Measurements from ENCODE around the gene GNPTAB. TPM values are rescaled to one million over a fixed set of nuclear protein-coding genes. Genes with fewer than 3 reads are reported as not detected.

Gene GNPTAB
- total RNA-seq, 1 experiment from 2014 or later: 21.0 TPM

DNA sequence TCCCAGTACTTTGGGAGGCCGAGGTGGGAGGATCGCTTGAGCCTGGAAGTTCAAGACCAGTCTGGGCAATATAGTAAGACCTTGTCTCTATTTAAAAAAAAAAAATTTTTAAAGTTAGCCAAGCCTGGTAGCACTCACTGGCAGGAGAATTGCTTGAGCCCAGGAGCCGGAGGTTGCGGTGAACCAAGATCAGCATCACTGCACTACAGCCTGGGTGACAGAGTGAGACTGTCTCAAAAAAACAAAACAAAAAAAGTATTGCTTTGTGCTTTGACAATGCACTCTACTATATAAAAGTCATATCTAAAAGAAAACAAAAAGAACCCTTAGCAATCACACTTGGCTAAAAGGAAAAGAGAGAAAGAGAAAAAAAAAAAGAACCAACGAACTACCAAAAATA, 26.8 kb downstream of the GNPTAB start:
- TF ChIP-seq, protein P1, sequence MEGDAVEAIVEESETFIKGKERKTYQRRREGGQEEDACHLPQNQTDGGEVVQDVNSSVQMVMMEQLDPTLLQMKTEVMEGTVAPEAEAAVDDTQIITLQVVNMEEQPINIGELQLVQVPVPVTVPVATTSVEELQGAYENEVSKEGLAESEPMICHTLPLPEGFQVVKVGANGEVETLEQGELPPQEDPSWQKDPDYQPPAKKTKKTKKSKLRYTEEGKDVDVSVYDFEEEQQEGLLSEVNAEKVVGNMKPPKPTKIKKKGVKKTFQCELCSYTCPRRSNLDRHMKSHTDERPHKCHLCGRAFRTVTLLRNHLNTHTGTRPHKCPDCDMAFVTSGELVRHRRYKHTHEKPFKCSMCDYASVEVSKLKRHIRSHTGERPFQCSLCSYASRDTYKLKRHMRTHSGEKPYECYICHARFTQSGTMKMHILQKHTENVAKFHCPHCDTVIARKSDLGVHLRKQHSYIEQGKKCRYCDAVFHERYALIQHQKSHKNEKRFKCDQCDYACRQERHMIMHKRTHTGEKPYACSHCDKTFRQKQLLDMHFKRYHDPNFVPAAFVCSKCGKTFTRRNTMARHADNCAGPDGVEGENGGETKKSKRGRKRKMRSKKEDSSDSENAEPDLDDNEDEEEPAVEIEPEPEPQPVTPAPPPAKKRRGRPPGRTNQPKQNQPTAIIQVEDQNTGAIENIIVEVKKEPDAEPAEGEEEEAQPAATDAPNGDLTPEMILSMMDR (conservative IDR thresholded peaks at IDR 0.05; ENCODE audit: low read depth, low read length): no peak
- TF ChIP-seq EZH2phosphoT487 (IDR thresholded peaks at IDR 0.05; ENCODE audit: borderline replicate concordance, low read length): no peak
- no peak for TF ChIP-seq EZH2 (IDR thresholded peaks at IDR 0.05; ENCODE audit: low read length, unreplicated experiment)
- DNase-seq (no peak), ATAC-seq (no peak)
- BruUV-seq (replicated peaks): no TSS peak
- H3K27me3 ChIP-seq (ENCODE audit: low read length): no peaks in the 10 kb centered on the region
- no peaks in the 10 kb centered on the region for H3F3A ChIP-seq (ENCODE audit: low read length, unreplicated experiment)
- no peaks in the 10 kb centered on the region for H4K20me1 ChIP-seq (ENCODE audit: low read length)
- H3K4me1 ChIP-seq (ENCODE audit: insufficient read depth, low read length): no peaks in the 10 kb centered on the region
- CTCF ChIA-PET: no interaction called here
- no peak overlapping the region for H3K4me3 ChIP-seq (ENCODE audit: low read length)
- H3K4me2 ChIP-seq (ENCODE audit: low read length): no peak overlapping the region
- intact Hi-C loops (cut with micrococcal nuclease): no loop called here
- no peaks in the 10 kb centered on the region for H3K9me3 ChIP-seq (ENCODE audit: low read length)
- POLR2A ChIA-PET (ENCODE audit: unreplicated experiment): no interaction called here
- H3K9me2 ChIP-seq (replicated peaks; ENCODE audit: low read length): no peaks in the 10 kb centered on the region
- no peak overlapping the region for H3K27ac ChIP-seq (ENCODE audit: low read length)
- no peaks in the 10 kb centered on the region for H3K36me3 ChIP-seq (ENCODE audit: low read depth, low read length)
- H3K79me2 ChIP-seq (ENCODE audit: low read length): no peaks in the 10 kb centered on the region
- no peak overlapping the region for H3K9ac ChIP-seq (ENCODE audit: low read length)
- H2AFZ ChIP-seq (ENCODE audit: low read length): no peak overlapping the region

DNA sequence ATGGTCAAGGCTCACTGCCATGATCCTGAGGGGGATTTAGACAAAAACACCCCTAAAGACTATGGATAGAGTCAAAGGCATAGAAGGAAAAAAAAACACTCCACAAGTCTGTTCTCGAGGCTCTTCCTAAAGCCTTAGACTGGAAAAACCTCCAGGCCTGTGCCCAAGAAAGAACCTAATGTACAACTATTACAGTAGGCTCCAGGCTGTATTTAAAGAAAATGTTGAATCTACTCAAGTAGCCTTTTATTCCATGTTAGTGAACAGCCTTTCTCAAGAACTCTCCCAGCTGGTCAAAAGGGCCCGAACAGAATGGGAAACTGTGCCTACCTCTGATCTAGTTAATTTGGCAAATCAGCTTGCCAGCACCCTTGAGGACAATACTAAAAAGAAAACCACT, 28.3 kb downstream of the GNPTAB start:
- CTCF ChIA-PET: interaction anchor here (1.1 kb wide), 1 partner anchor 29 kb away, joined by 4 read pairs; no protein-coding TSS in a partner anchor
- no TSS peak for BruUV-seq (replicated peaks)

DNA sequence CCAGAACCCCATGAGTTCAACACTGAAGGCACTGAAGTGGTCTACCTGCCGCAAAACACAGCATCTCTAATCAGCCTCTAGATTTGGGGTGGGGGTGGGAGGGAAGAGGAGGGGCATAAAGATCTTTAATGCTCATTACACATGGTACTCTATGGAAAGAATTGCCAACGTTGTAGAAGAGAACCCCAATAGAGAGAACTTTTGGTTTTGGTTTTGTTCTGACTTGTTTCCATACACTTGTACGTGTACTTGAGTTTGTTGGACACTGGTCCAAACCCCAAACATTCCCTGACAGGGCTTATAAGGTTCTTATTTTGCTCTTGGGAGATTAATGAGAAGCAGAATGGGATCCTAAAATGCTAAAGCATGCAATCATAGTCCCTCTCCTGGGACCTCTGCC, 31.0 kb downstream of the GNPTAB start:
- Histone ChIP-seq H3K9me2 (replicated peaks; ENCODE audit: low read length) (no peaks in the 10 kb centered on the region), H3K27ac (ENCODE audit: low read length) (no peak overlapping the region), H3K27me3 (ENCODE audit: low read length) (no peaks in the 10 kb centered on the region), H3K79me2 (ENCODE audit: low read length) (no peaks in the 10 kb centered on the region), H2AFZ (ENCODE audit: low read length) (no peak overlapping the region), H3F3A (ENCODE audit: low read length, unreplicated experiment) (no peaks in the 10 kb centered on the region), H3K36me3 (ENCODE audit: low read depth, low read length) (no peaks in the 10 kb centered on the region), H3K4me1 (ENCODE audit: insufficient read depth, low read length) (no peaks in the 10 kb centered on the region), H3K9ac (ENCODE audit: low read length) (no peak overlapping the region), H4K20me1 (ENCODE audit: low read length) (no peaks in the 10 kb centered on the region), H3K4me2 (ENCODE audit: low read length) (no peak overlapping the region), H3K9me3 (ENCODE audit: low read length) (no peaks in the 10 kb centered on the region), H3K4me3 (ENCODE audit: low read length) (no peak overlapping the region)
- BruUV-seq (replicated peaks): no TSS peak
- TF ChIP-seq EZH2 (IDR thresholded peaks at IDR 0.05; ENCODE audit: low read length, unreplicated experiment): no peak
- no peak for TF ChIP-seq EZH2phosphoT487 (IDR thresholded peaks at IDR 0.05; ENCODE audit: borderline replicate concordance, low read length)
- TF ChIP-seq, protein P1 (conservative IDR thresholded peaks at IDR 0.05; ENCODE audit: low read depth, low read length): no peak
- DNase-seq (no peak), ATAC-seq (no peak)
- CTCF ChIA-PET: no interaction called here
- POLR2A ChIA-PET (ENCODE audit: unreplicated experiment): no interaction called here
- intact Hi-C loops (cut with micrococcal nuclease): no loop called here

More for the DNA sequence above, 28.3 kb downstream of the GNPTAB start:
- no peak overlapping the region for H3K9ac ChIP-seq (ENCODE audit: low read length)
- H3K27ac ChIP-seq (ENCODE audit: low read length): no peak overlapping the region
- no peak for TF ChIP-seq EZH2 (IDR thresholded peaks at IDR 0.05; ENCODE audit: low read length, unreplicated experiment)
- TF ChIP-seq, protein P1 (conservative IDR thresholded peaks at IDR 0.05; ENCODE audit: low read depth, low read length): no peak
- no peak for TF ChIP-seq EZH2phosphoT487 (IDR thresholded peaks at IDR 0.05; ENCODE audit: borderline replicate concordance, low read length)
- H3K4me2 ChIP-seq (ENCODE audit: low read length): no peak overlapping the region
- no peaks in the 10 kb centered on the region for H3K36me3 ChIP-seq (ENCODE audit: low read depth, low read length)
- no peaks in the 10 kb centered on the region for H3K79me2 ChIP-seq (ENCODE audit: low read length)
- no peaks in the 10 kb centered on the region for H4K20me1 ChIP-seq (ENCODE audit: low read length)
- no peaks in the 10 kb centered on the region for H3F3A ChIP-seq (ENCODE audit: low read length, unreplicated experiment)
- intact Hi-C loops (cut with micrococcal nuclease): no loop called here
- ATAC-seq (no peak), DNase-seq (no peak)
- POLR2A ChIA-PET (ENCODE audit: unreplicated experiment): no interaction called here
- H3K4me1 ChIP-seq (ENCODE audit: insufficient read depth, low read length): no peaks in the 10 kb centered on the region
- H3K9me3 ChIP-seq (ENCODE audit: low read length): no peaks in the 10 kb centered on the region
- H2AFZ ChIP-seq (ENCODE audit: low read length): no peak overlapping the region
- H3K27me3 ChIP-seq (ENCODE audit: low read length): no peaks in the 10 kb centered on the region
- H3K9me2 ChIP-seq (replicated peaks; ENCODE audit: low read length): no peaks in the 10 kb centered on the region
- H3K4me3 ChIP-seq (ENCODE audit: low read length): no peak overlapping the region

Measured in PC-3 (cell line).